Iris pigment epithelial cell (primary cell): ENCODE measurements around the gene ACYP2.
"Not testable (repeated sequence)": the region's sequence is repeated elsewhere in the genome, so short reads cannot be mapped to it uniquely, and the experiment has no call there.

Experiments
- DNase-seq: peaks from one replicate; pipeline ENCODE4 v3.0.0-alpha.2; 2011; ENCODE audit warnings: low read depth

Gene ACYP2

DNA sequence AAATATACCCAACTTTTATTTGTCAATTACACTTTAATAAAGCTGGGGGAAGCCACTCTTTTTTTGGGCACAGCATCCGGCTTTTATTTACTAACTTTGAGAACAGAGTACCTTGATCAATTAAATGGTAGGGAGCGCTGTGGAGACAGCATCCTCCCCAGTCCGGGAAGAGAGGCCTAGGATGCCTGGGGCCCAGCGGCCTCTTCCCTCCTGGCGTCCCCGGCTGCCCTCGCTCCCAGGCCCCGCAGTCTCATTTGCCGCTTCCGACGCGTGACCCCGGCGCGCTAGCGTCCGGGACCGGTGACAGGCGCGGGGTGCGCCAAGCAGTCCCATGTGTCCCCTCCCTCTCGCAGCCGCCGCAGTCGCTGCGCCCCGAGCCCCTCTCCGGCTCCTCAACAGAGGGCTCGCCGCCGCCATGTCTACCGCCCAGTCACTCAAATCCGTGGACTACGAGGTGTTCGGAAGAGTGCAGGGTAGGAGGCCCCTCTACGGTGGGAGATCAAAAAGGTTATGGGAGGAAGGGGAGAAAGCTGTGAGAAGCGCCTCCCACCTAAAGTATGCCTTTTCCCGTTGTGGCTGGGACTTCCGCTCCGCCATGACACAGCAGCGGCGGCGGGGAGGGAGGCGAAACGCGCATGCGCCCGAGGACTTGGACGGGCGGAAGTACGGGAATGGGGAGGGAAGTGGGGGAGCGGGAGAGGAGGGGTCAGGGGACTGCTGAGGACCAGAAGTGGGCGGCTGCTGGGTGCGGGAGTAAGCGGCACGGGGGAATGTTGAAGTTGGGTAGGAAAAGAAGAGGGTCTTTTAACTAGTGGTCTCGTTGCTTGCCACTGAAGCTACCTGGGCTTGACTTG, at the start of gene ACYP2:
ACYP2 (plus strand) TSS at position 332 of the 854 bp plus-strand sequence.
- peak; percentile 95 for DNase-seq

DNA sequence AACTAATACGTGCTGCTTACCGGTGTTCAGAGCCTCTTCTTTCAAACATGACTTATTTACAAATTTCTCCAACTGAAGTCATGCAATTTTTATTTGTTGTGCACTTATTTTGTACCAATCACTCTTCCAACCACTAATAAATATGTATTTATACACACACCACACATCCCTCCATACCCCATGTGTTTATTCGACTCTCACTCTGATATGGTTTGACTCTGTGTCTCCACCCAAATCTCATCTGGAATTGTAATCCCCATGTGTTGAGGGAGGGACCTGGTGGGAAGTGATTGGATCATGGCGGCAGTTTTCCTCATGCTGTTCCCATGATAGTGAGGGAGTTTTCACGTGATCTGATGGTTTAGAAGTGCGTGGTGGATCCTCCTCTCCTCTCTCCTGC, 49.5 kb upstream of the ACYP2 start:
- no peak for DNase-seq

DNA sequence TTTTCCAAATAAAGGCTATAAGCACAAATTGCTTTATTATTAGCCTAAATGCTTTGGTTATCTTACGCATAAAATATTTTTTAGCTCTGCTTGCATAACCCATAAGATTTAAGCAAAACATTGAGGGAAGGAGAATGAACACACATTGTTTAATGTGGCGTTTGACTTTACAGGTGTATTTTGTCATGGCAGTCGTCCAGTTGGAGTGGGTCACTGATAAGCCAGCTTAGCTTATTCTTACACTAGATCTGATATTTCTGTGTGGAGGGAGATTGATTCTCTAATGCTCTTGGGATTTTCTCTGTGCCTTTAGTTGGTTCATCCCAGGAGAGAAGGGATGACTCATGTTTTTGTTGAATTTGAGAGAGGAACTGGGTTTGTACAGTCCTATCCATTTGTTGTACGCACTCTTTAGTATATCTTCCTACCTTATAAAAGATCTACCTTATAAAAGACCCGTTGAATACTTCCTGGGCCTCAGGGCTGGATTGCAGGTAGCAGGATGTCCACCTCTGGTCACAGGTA, 47.5 kb upstream of the ACYP2 start:
- no peak for DNase-seq

DNA sequence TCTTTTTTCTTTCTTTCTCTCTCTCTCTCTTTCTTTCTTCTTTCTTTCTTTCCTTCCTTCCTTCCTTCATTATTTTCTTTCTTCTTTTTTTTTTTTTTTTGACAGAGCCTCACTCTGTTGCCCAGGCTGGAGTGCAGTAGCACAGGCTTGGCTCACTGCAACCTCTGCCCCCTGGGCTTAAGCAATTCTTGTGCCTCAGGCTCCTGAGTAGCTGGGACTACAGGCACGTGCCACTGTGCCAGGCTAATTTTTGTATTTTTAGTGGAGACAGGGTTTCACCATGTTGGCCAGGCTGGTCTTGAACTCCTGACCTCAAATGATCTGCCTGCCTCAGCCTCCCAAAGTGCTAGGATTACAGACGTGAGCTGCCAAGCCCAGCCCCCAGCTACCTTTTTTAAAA, 42.9 kb upstream of the ACYP2 start:
- DNase-seq, result not testable (repeated sequence)

DNA sequence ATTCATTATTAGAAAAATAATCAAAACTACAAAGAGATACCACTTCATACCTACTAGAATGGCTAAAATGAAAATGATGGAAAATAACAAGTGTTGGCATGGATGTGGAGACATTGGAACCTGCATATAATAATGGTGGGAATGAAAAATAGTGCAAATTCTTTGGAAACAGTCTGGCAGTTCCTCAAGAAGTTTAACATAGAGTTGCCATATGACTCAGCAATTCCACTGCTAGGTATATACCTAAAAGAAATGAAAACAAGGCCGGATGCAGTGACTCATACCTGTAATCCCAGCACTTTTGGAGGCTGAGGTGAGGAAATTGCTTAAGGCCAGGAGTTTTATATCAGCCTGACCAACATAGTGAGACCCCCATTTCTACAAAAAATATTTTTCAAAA, 41.6 kb upstream of the ACYP2 start:
- peak; percentile 67 for DNase-seq

DNA sequence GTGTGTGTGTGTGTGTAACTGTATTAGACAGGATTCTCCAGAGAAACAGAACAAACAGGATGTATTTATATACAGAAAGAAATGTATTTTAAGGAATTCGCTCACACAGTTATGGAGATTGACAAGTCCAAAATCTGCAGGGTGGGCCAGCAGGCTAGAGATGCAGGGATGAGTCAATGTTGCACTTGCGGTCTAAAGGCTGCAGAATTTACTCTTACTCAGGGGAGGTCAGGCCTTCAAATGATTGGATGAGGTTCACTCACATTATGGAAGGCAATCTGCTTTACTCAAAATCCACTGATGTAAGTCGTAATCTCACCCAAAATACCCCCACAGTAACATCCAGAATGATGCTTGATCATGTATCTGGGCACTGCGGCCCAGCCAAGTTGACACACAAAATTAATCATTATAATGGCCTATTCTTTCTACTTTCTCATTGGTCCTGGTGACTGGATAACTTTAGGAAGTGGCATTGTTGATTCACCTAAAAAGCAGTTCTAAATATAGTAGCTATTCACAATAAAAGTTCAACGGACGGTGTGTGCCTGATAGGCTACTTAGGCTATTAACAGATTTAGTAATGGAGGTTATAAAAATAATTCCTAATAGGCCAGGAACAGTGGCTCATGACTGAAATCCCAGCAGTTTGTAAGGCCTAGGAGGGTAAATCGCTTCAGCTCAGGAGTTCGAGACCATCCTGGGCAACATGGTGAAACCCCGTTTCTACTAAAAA, 40.6 kb upstream of the ACYP2 start:
- peak; percentile 51 for DNase-seq

DNA sequence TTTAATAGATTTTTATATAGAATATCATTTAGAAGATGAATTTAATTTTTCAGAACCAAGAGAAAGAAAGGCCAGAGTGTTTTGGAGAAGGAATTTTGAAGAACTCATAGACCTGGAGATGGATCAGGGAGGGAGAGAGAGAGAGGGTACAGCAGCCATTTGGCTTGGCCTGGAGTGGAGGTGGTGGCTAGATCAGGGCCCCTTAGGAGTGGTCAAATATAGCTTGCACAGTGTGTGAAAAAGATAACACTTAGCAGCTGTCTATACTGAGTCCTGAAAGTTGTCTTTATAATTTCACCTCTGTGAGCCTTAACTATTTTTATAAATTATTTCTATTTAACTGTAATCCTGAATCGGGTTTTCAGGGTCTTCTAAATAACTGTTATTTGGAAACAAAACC, 38.8 kb upstream of the ACYP2 start:
- DNase-seq, result no peak

DNA sequence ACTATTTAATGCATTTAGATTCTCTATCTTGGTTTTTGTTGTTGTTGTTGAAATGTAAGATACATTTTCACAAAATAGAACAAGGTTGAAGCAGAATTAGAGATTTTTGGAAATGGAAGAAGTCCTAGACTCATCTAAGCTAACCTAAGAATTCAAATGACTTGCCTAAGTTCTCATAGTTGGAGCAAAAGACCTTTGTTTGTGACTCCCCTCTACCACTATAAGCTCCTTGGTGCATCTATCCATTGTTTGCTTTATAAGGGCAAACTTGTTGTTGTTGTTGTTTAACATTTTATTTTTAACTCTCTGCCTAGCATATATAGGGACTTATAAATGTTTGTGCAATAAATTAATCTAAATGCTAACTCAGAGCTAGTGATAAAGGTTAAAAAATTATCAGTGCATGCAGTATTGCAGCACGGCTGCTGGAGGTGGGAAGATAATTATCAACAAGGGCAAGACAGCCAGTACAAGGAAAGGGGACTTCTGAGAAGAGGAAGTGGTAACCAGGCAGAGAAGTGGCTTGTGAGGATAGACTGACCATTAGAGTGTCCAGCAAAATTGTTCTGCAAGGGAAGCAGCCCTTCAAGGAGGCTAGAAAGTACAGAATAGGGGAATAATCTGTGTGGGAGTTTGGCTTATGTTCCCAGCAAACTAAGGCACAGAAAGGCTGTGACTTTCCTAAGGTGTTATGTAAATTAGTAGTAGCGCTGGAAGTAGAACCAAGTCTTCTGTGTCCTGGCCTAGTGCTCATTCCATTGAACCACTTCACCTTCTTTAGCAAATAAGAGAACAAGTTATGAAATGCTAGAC, 38.1 kb upstream of the ACYP2 start:
- DNase-seq, result no peak

DNA sequence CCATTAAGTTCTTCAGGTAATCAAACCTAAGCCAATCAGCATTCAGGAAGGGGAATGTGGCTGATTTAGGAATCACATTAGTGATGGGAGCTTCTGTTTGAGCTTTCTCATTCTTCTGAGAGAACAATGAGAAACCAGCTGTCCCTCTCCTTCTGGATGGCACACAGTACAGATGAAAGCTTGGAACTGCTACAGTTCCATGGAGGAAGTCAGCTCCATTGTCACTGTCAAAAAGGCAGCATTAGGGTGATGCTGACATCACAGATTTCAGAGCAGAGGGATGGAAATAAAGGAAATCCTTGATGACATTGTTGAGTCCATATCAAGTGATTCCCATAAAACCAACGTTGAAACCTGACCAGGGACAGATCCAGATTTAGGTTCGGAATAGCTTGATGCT, 36.1 kb upstream of the ACYP2 start:
- no peak for DNase-seq

DNA sequence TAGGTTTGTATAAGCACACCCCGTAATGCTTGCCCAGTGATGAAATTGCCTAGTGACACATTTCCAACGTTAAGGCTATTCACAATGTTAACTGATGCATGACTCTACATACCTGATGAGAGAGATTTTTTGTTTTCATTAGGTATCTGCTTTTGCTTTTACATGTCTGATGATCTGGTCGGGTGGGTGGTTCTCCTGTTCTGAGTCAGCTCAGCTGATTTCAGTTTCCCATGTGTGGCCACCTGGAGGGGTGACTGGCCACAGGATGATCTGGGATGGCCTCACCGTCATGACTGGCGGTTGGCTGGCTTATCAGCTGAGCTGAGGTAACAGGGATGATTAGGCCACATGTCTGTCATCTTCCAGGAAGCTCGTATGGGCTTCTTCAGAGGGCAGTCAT, 33.8 kb upstream of the ACYP2 start:
- peak; percentile 46 for DNase-seq

DNA sequence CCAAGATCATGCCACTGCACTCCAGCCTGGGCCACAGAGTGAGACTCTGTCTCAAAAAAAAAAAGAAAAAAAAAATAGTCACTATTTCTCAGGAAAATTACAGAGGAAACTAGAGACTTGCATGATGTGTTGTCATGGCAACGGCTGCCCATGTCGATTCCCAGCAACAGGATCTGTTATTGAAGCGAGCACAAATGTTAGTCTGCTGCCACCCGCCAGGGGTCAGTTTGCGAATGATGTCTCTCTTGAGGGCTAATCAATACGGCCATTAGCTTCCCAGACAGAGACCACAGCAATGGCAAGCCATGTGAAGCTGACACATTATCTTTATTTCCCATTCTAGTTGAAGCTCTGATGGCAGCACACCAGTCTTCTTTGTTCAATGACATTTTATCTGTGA, 32.4 kb upstream of the ACYP2 start:
- no peak for DNase-seq

DNA sequence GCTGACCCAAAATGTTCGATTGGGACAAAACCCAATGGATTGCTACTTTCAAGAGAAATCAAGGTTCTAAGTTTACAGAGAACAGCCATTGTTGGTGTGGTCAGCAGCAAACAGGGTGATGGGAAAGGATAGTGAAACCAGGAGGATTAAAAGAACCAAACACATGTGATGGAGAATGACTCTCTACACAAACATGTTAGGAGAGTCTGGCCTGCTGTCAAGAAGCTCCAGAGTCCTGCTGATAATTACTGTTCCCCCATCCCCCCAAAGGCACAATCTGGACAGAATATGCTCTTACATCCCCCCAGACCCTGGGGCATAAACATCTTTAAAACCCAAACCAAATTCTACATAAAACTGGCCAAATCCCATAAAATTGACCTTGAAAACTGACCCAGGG, 32.0 kb upstream of the ACYP2 start:
- peak; percentile 45 for DNase-seq

DNA sequence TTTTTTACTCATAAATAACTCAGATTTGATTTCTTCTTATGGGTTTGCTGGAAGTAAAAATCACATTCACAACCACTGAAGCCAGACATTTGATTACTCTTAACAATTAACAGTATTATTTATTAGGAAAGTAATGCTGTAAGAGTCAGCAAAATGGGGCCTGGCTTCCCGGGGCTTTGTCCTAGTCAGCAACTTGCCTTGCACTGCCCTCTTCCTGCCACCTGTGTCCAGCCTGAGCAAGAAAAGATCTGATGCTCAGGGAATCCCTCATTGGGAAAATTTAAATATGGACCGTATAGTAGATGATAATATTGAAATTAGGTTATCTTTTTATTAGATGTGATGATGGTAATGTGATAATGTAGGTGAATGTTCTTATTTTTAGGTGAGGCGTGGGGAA, 30.8 kb upstream of the ACYP2 start:
- peak; percentile 32 for DNase-seq

DNA sequence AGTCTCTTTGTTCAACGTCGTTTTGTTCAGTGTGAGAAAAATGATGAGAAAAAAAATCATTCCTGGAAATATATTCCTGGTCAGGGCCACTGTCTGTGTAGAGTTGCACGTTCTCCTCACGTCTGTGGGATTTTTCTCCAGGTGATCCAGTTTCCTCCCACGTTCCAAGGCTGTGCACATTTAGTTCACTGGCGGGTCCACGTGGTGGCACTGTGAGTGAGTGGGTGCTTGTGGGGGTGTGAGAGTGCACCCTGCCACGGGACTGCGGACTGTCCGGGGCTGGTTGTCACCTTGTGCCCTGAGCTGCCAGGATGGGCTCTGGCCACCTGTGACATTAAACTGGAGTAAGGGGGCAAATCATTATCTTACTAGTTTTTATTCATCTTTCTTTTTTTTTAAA, 30.3 kb upstream of the ACYP2 start:
- no peak for DNase-seq

DNA sequence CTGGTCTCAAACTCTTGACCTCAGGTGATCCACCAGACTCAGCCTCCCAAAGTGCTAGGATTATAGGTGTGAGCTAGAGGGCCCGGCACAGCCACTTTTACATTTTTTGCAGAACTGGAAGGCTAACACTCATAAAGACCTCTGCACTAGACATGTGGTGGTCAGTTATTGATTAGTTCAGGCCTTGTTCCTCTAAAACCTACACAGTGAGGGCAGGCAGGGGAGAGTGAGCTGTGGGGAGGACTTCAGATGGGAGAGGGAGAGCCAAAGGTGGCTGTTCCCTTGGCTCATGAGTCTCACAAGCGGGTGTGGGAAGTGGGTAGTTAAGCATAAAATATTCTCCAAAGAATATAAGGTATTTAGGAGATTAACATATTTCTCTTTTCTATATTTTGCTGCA, 29.3 kb upstream of the ACYP2 start:
- DNase-seq, result no peak

DNA sequence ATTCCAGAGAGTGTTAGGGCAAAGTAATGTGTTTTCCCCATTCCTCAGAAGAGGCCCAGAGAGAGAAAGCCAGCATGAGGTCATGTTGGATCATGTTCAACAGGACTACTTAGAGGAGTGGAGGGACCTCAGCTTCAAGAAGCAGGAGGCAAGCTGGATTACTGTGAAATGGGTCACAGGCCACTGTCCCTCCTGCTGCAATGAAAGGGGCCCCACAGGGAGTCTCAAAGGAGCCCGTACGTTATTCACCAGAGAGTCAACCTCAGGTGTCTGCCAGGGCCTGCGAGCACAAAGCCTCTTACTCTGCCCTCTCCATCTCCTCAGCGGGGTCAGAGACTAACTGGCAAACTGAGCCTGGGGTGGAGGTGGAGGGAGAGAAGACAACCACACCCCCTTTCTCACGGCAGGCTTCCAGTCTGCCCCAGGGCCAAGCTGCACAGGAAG, 27.2 kb upstream of the ACYP2 start:
- DNase-seq, result peak; percentile 31

DNA sequence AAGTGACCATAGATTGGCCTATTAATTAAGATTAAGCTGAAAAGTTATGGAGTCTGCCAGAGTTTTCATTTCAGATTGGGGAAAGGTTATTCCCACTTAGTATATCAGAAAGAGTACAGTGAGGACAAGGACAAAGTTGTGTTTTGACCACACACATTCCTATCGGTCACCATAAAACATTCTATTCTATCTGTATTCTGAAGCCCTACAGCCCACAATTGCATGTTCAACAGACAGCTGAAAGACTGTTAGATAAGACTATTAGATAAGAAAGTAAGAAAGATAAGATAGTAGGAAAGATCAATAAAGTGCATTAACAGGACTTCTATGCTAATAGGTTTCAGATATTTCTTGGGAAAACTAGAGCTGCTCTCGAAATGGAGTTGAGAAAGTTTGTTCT, 26.7 kb upstream of the ACYP2 start:
- DNase-seq, result no peak

DNA sequence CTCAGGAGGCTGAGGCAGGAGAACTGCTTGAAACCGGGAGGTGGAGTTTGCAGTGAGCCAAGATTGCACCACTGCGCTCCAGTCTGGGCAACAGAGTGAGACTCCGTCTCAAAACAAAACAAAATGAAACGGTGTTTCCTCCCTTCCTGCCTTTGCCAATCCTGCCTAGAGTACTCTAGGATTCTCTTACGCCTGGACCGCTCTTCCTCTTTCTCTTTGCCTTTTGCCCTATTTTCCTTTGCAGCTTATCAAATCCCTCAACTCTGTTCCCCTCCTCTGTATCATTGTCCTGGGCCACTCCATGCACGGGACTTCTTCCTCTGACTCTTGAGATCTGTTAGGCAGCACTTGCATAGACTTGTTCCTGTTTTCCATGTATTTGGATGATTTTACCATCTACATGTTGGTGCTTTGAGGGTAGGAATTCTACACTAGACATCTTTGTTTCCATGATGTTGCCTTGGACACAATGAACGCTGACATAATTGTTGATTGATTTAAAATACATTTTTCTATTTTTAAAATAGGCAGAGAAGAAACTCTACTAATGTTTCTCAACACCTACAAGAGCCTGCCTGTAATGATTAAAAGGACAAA, 24.8 kb upstream of the ACYP2 start:
- no peak for DNase-seq

DNA sequence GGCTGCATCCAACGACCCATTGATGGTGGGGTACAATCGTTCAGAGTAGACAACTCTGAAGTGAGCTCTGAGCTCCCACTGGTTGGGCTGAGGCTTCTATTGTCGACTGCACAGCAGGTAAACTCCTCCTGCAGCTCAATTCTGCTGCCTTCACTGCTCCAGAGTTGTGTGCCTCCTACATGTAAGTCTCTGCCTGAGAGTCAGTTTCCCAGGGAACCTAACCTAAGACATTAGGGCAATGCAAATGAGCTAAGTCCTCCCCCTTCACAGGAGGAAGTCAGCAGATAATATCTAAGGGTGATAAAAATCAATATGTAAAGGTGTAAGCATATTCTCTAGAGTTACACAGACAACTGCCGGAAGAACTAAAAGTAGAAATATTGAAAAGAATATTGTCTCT, 22.5 kb upstream of the ACYP2 start:
- DNase-seq, result no peak

DNA sequence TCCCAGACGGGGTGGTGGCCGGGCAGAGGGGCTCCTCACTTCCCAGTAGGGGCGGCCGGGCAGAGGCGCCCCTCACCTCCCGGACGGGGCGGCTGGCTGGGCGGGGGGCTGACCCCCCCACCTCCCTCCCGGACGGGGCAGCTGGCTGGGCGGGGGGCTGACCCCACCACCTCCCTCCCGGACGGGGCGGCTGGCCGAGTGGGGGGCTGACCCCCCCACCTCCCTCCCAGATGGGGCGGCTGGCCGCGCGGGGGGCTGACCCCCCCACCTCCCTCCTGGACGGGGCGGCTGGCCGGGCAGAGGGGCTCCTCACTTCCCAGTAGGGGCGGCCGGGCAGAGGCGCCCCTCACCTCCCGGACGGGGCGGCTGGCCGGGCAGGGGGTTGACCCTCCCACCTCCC, 20.0 kb upstream of the ACYP2 start:
- DNase-seq, result not testable (repeated sequence)

DNA sequence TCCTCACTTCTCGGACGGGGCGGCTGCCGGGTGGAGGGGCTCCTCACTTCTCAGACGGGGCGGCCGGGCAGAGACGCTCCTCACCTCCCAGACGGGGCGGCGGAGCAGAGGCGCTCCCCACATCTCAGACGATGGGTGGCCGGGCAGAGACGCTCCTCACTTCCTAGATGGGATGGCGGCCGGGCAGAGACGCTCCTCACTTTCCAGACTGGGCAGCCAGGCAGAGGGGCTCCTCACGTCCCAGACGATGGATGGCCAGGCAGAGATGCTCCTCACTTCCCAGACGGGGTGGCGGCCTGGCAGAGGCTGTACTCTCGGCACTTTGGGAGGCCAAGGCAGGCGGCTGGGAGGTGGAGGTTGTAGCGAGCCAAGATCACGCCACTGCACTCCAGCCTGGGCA, 19.3 kb upstream of the ACYP2 start:
- not testable (repeated sequence) for DNase-seq

DNA sequence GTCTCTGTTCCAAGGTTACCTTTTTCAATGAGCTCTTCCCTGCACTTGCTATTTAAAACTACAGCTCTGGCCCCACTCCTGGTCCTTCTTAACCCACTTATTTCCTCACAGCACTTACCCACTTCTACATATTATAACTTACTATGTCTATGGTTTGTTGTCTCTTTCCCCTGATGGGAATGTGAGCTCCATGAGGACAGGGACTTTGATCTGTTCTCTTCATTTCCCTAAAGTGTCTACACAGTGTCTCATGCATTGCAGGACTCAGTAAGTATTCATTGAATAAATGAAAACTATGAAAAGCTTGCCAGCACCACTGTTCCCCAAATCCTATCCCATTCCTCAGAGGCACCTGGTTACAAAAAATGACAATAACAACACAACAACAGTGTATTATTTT, 18.3 kb upstream of the ACYP2 start:
- DNase-seq, result no peak
